GM12874 (cell line): ENCODE results near the gene PPFIBP1.

Source experiments
- CTCF ChIP-seq: IDR thresholded peaks from 2 replicates; pipeline ENCODE4 v1.5.1; 2011; ENCODE audit warnings: low read depth, mild to moderate bottlenecking, control low read depth, low read length, moderate library complexity; ENCODE audit not compliant: insufficient read depth

Gene PPFIBP1

DNA sequence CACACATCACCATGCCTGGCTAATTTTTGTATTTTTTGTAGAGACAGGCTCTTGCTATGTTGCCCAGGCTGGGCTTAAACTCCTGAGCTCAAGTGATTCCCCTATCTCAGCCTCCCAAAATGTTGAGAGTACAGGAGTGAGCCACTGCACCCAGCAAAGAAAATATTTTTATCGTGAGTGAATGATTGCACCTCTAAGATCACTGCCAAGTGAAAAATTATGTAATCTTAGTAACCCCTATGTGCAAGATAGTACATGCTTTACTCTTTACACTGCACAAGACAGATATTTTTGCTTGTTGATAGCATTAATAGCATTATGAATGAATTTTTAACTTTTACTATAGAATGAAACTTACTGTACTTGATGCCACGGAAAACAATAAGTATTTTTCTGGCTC lies 183.2 kb downstream of the PPFIBP1 start:
- TF ChIP-seq CTCF = no peak

DNA sequence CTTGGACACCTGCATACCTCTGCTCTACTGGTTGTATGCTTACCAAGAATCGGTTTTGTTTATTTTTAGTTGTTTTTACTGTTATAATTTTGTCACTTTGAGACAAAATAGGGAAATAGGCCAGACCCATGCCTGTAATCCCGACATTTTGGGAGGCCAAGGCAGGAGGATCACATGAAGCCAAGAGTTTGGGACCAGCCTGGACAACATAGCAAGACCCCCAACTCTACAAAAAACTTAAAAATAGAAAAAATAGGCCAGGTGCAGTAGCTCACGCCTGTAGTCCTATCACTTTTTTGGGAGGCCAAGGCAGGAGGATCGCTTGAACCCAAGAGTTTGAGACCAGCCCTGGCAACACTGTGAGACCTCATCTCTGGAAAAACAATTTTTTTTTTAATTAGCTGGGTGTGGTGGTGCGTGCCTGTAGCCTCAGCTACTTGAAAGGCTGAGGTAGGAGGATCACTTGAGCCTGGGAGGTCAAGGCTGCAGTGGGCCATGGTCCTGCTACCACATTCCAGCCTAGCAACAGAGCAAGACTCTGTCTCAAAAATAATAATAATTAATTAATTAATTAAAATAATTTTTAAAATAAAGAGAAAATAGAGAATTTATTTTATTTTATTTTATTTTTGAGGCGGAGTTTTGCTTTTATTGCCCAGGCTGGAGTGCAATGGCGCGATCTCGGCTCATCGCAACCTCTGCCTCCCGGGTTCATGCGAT lies 185.4 kb downstream of the PPFIBP1 start:
- TF ChIP-seq CTCF = no peak

DNA sequence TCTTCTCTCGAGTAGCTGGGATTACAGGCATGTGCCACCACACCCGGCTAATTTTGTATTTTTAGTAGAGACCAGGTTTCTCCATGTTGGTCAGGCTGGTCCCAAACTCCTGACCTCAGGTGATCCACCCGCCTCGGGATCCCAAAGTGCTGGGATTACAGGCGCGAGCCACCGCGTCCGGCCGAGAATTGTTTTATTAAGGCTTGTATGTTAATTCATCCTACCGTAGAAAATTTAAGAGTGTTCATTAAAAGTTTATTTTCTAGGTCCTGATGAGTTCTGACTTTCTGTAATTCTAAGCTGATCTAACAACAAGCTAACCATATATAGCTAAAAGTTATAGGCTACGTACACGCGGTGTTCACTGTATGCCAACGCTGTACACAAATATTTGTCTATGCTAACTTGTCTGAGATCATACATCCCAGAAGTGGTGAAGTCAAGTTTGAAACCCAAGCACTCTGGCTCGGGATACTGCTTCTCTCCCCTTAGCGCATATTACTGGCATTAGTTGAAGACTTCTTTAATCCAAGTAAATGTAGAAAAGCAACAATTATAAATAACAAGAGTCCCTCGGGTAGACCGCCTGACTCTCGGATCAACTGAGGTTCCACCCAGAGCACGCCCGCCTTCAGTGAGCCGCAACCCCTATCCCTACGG lies 186.1 kb downstream of the PPFIBP1 start:
- TF ChIP-seq CTCF = no peak

GRCh38 chr12:27710592-27711316 lies 186.7 kb downstream of the PPFIBP1 start, which contains the start of gene MRPS35:
Gene MRPS35 (plus strand): TSS chr12:27710832. CDS start chr12:27710844, 12 bp downstream.
- TF ChIP-seq CTCF = 0 out of 2 replicates have a peak, but pooled peaks have one; percentile 1

DNA sequence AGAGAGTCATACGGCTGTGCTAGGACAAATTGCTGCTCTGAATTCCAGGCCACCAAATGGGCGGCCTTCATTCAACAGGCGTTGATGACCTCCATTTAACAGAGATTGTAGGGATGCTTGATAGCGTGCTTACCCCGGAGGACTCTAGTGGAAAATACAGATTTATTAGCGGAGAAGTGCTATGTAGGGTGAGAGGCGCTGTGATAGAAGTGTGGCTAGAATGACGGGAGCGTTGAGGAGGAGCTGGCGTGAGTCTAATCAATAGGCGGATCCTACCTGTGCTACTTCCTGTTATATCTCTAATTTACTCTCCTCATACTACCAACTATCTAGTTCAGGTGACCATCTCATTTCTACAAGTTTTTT lies 187.3 kb downstream of the PPFIBP1 start:
- no peak for TF ChIP-seq CTCF

GRCh38 chr12:27711967-27712366 lies 188.0 kb downstream of the PPFIBP1 start:
- TF ChIP-seq CTCF = no peak

GRCh38 chr12:27723212-27723611 lies 199.2 kb downstream of the PPFIBP1 start:
- no peak for TF ChIP-seq CTCF
